Endothelial cell of umbilical vein (primary cell): ENCODE measurements around the gene B4GALNT4.

Experiments used
- EZH2 ChIP-seq: IDR thresholded peaks from 2 replicates; pipeline ENCODE4 v1.6.1; 2012; ENCODE audit warnings: borderline replicate concordance, low read depth, mild to moderate bottlenecking, moderate library complexity, low read length, inconsistent platforms; ENCODE audit not compliant: severe bottlenecking
- MYC ChIP-seq: IDR thresholded peaks from one replicate; pipeline ENCODE4 v1.6.1; 2011; ENCODE audit warnings: mild to moderate bottlenecking, low read depth, low read length
- POLR2A ChIP-seq: IDR thresholded peaks from 2 replicates; pipeline ENCODE4 v1.6.1; 2012; ENCODE audit warnings: low read depth, mild to moderate bottlenecking, control low read depth, low read length
- POLR2AphosphoS5 ChIP-seq: IDR thresholded peaks from 2 replicates; pipeline ENCODE4 v1.6.1; 2012; ENCODE audit warnings: low read depth, mild to moderate bottlenecking, control low read depth, low read length, moderate library complexity; ENCODE audit not compliant: insufficient read depth
- TF ChIP-seq, protein P1 (sequence below), 2 donors: IDR thresholded peaks; 1 replicate in 1 of 2; 2 replicates in 1 of 2; pipeline ENCODE4 v1.5.1; 2011; ENCODE audit warnings: low read length in 2 of 2, mild to moderate bottlenecking in 2 of 2, moderate library complexity in 2 of 2, control low read depth in 1 of 2, inconsistent platforms in 1 of 2, low read depth in 1 of 2; ENCODE audit not compliant: insufficient read depth in 1 of 2; ENCODE audit errors: extremely low read depth in 1 of 2

GRCh38 chr11:372809-373715, 3.8 kb downstream of the B4GALNT4 start:
- TF ChIP-seq, protein P1, sequence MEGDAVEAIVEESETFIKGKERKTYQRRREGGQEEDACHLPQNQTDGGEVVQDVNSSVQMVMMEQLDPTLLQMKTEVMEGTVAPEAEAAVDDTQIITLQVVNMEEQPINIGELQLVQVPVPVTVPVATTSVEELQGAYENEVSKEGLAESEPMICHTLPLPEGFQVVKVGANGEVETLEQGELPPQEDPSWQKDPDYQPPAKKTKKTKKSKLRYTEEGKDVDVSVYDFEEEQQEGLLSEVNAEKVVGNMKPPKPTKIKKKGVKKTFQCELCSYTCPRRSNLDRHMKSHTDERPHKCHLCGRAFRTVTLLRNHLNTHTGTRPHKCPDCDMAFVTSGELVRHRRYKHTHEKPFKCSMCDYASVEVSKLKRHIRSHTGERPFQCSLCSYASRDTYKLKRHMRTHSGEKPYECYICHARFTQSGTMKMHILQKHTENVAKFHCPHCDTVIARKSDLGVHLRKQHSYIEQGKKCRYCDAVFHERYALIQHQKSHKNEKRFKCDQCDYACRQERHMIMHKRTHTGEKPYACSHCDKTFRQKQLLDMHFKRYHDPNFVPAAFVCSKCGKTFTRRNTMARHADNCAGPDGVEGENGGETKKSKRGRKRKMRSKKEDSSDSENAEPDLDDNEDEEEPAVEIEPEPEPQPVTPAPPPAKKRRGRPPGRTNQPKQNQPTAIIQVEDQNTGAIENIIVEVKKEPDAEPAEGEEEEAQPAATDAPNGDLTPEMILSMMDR (IDR thresholded peaks at IDR 0.05; ENCODE audit: extremely low read depth in 1 of 2, insufficient read depth in 1 of 2, low read depth in 1 of 2, low read length in 2 of 2), result no peak
- no peak for TF ChIP-seq POLR2AphosphoS5
- TF ChIP-seq POLR2A, result no peak
- no peak for TF ChIP-seq MYC
- TF ChIP-seq EZH2, result no peak
